Breast epithelium (tissue), 3 donors: Measurements from ENCODE around the gene RSPH9.

ENCODE experiments used
- CTCF ChIP-seq, 3 donors: fragments of 450-650 bp; IDR thresholded peaks; one replicate each; pipeline ENCODE4 v1.5.1; 2016 to 2017; ENCODE audit warnings: antibody characterized with exemption in 3 of 3, mild to moderate bottlenecking in 3 of 3, moderate library complexity in 3 of 3
- POLR2AphosphoS5 ChIP-seq, 3 donors: sonication (generic); formaldehyde crosslinking; IDR thresholded peaks; one replicate each; pipeline ENCODE4 v1.6.1; 2017; ENCODE audit warnings: antibody characterized with exemption in 3 of 3

- TF ChIP-seq POLR2AphosphoS5 (IDR thresholded peaks at IDR 0.05) (no peak), CTCF (IDR thresholded peaks at IDR 0.05) (no peak)
These were observed 64.2 kb downstream of the RSPH9 start for GRCh38 chr6:43708860-43709653.
